H9 (cell line): ENCODE measurements around the gene TSPAN9. TPM values are rescaled to one million over a fixed set of nuclear protein-coding genes. Genes with fewer than 3 reads are reported as not detected.

ENCODE experiments used
- DNase-seq: peaks from one replicate; pipeline ENCODE4 v3.0.0-alpha.2; 2017
- H2AFZ ChIP-seq: one replicate; pipeline ENCODE4 v1.6.1; 2013; ENCODE audit warnings: mild to moderate bottlenecking, low read length, control low read depth, moderate library complexity
- H2AK5ac ChIP-seq: 2 replicates; pipeline ENCODE4 v1.6.1; 2013; ENCODE audit warnings: low read length, control low read depth, mixed read lengths; ENCODE audit not compliant: insufficient read length
- H2BK120ac ChIP-seq: one replicate; pipeline ENCODE4 v1.6.1; 2013; ENCODE audit warnings: low read depth, mild to moderate bottlenecking, low read length, control low read depth, inconsistent platforms; ENCODE audit not compliant: poor library complexity, severe bottlenecking
- H2BK12ac ChIP-seq: 2 replicates; pipeline ENCODE4 v1.6.1; 2013; ENCODE audit warnings: low read length, control low read depth, mixed read lengths, low read depth; ENCODE audit not compliant: insufficient read length
- H2BK15ac ChIP-seq: 2 replicates; pipeline ENCODE4 v1.6.1; 2013; ENCODE audit warnings: low read depth, low read length, control low read depth
- H2BK20ac ChIP-seq: one replicate; pipeline ENCODE4 v1.6.1; 2013; ENCODE audit warnings: low read depth, mild to moderate bottlenecking, low read length, control low read depth, inconsistent platforms; ENCODE audit not compliant: poor library complexity, severe bottlenecking
- H2BK5ac ChIP-seq: 2 replicates; pipeline ENCODE4 v1.6.1; 2013; ENCODE audit warnings: low read length, control low read depth, mixed read lengths; ENCODE audit not compliant: insufficient read length
- H3K14ac ChIP-seq: 2 replicates; pipeline ENCODE4 v1.6.1; 2013; ENCODE audit warnings: low read length, control low read depth; ENCODE audit not compliant: insufficient read depth
- H3K18ac ChIP-seq: 2 replicates; pipeline ENCODE4 v1.6.1; 2013; ENCODE audit warnings: low read depth, mild to moderate bottlenecking, mixed read lengths, low read length, control low read depth; ENCODE audit not compliant: insufficient read length
- H3K23ac ChIP-seq: 2 replicates; pipeline ENCODE4 v1.6.1; 2013; ENCODE audit warnings: low read length, control low read depth, mixed read lengths, low read depth; ENCODE audit not compliant: insufficient read length
- H3K23me2 ChIP-seq: 2 replicates; pipeline ENCODE4 v1.6.1; 2013; ENCODE audit warnings: low read depth, mild to moderate bottlenecking, mixed read lengths, low read length, control low read depth; ENCODE audit not compliant: insufficient read length, poor library complexity, severe bottlenecking
- H3K27ac ChIP-seq: 2 replicates; pipeline ENCODE4 v1.5.1; 2013; ENCODE audit warnings: low read length, control low read depth, mixed read lengths, low read depth; ENCODE audit not compliant: insufficient read length
- H3K27me3 ChIP-seq: 2 replicates; pipeline ENCODE4 v1.6.1; 2013; ENCODE audit warnings: low read length, control low read depth, inconsistent platforms; ENCODE audit not compliant: insufficient read depth
- H3K4ac ChIP-seq: 2 replicates; pipeline ENCODE4 v1.6.1; 2013; ENCODE audit warnings: low read depth, mild to moderate bottlenecking, control low read depth, inconsistent platforms, low read length, moderate library complexity
- H3K4me1 ChIP-seq: 2 replicates; pipeline ENCODE4 v1.6.1; 2013; ENCODE audit warnings: low read length, control low read depth, inconsistent platforms; ENCODE audit not compliant: insufficient read depth
- H3K4me2 ChIP-seq: 2 replicates; pipeline ENCODE4 v1.6.1; 2013; ENCODE audit warnings: low read length, control low read depth, mixed read lengths; ENCODE audit not compliant: insufficient read length, insufficient read depth
- H3K56ac ChIP-seq: 2 replicates; pipeline ENCODE4 v1.6.1; 2013; ENCODE audit warnings: low read depth, mild to moderate bottlenecking, mixed read lengths, low read length, control low read depth; ENCODE audit not compliant: insufficient read length
- H3K79me1 ChIP-seq: 2 replicates; pipeline ENCODE4 v1.6.1; 2013; ENCODE audit warnings: low read depth, mild to moderate bottlenecking, moderate library complexity, low read length, control low read depth, inconsistent platforms; ENCODE audit not compliant: insufficient read depth, poor library complexity, severe bottlenecking
- H3K79me2 ChIP-seq: 2 replicates; pipeline ENCODE4 v1.6.1; 2013; ENCODE audit warnings: low read length, control low read depth, inconsistent platforms; ENCODE audit not compliant: insufficient read depth
- H3K9ac ChIP-seq: 2 replicates; pipeline ENCODE4 v1.6.1; 2013; ENCODE audit warnings: low read length, control low read depth, mixed read lengths; ENCODE audit not compliant: insufficient read length; ENCODE audit errors: extremely low read depth
- H3K9me3 ChIP-seq: one replicate; pipeline ENCODE4 v1.6.1; 2013; ENCODE audit warnings: low read depth, low read length, inconsistent platforms; ENCODE audit not compliant: control insufficient read depth
- H3T11ph ChIP-seq: one replicate; pipeline ENCODE4 v1.6.1; 2013; ENCODE audit warnings: mild to moderate bottlenecking, low read length, control low read depth, inconsistent platforms
- H4K20me1 ChIP-seq: one replicate; pipeline ENCODE4 v1.6.1; 2013; ENCODE audit not compliant: control insufficient read depth, insufficient read length, insufficient read depth
- H4K5ac ChIP-seq: 2 replicates; pipeline ENCODE4 v1.6.1; 2013; ENCODE audit warnings: low read depth, mild to moderate bottlenecking, mixed read lengths, low read length, control low read depth; ENCODE audit not compliant: insufficient read length
- H4K8ac ChIP-seq: replicated peaks from 2 replicates; pipeline ENCODE4 v1.6.1; 2013; ENCODE audit warnings: low read length, control low read depth, mixed read lengths, low read depth; ENCODE audit not compliant: insufficient read length
- H4K91ac ChIP-seq: 2 replicates; pipeline ENCODE4 v1.6.1; 2013; ENCODE audit warnings: low read depth, mild to moderate bottlenecking, moderate library complexity, mixed read lengths, low read length, control low read depth; ENCODE audit not compliant: insufficient read length
- H3K27ac Mint-ChIP-seq, 3 experiments: 2 replicates in 2 of 3; 3 replicates in 1 of 3; pipeline ENCODE4 v1.8.0; 2020 to 2021; ENCODE audit warnings: mixed read lengths in 3 of 3, mild to moderate bottlenecking in 1 of 3, moderate library complexity in 1 of 3
- H3K27me3 Mint-ChIP-seq: 2 replicates; pipeline ENCODE4 v1.8.0; 2021; ENCODE audit warnings: low read depth, mild to moderate bottlenecking, moderate library complexity, mixed read lengths
- H3K36me3 Mint-ChIP-seq, 3 experiments: 2 replicates in 2 of 3; 3 replicates in 1 of 3; pipeline ENCODE4 v1.8.0; 2020 to 2021; ENCODE audit warnings: low read depth in 3 of 3, mixed read lengths in 3 of 3; ENCODE audit not compliant: insufficient read depth in 1 of 3
- H3K4me1 Mint-ChIP-seq, 2 experiments: 2 replicates each; pipeline ENCODE4 v1.8.0; 2020; ENCODE audit warnings: mixed read lengths in 2 of 2
- H3K4me3 Mint-ChIP-seq, 2 experiments: 2 replicates in 1 of 2; 3 replicates in 1 of 2; pipeline ENCODE4 v1.8.0; 2020 to 2021; ENCODE audit warnings: mild to moderate bottlenecking in 2 of 2, mixed read lengths in 2 of 2, moderate library complexity in 1 of 2
- H3K9me3 Mint-ChIP-seq, 2 experiments: 2 replicates in 1 of 2; 3 replicates in 1 of 2; pipeline ENCODE4 v1.8.0; 2020; ENCODE audit warnings: mild to moderate bottlenecking in 2 of 2, mixed read lengths in 2 of 2, moderate library complexity in 1 of 2
- WGBS: extraction: QIAGEN DNeasy Blood & Tissue Kit; methylation state at CpG from one replicate; pipeline ENCODE4 v1.1.7; 2013; ENCODE audit warnings: missing lambda C conversion rate, low lambda C conversion rate, mixed read lengths; ENCODE audit not compliant: insufficient read length; ENCODE audit errors: extremely low coverage; 5-methylcytosine and 5-hydroxymethylcytosine counted together
- total RNA-seq: library from RNA; stranded (reverse); gene quantifications from 2 replicates; pipeline ENCODE4 v1.2.1, GENCODE V29; 2021
- TF ChIP-seq, protein P1 (sequence below): fragments of 200-600 bp; sonication (generic); conservative IDR thresholded peaks from 3 replicates; pipeline ENCODE4 v1.8.0; 2021; ENCODE audit warnings: antibody characterized with exemption, mild to moderate bottlenecking

Gene TSPAN9
- total RNA-seq, 1 experiment from 2014 or later, result 19.0 TPM

DNA sequence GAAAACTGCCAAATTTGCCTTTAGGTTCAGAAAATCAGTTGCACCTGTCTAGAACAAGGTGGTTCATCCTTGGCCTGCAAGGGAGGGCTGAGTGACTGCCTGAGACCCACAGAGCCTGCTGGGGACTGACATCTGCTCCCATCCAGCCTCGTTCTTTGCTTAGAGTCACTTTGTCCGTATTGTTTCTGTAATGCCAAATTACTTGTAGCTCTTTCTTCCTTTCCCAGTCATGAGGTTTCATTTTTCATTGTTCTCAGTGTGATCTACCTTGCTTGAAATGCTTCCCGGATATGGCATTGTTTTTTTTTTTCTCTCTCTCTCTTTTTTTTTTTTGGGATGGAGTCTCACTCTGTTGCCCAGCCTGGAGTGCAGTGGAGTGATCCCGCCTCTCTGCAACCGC is 21.3 kb downstream of the TSPAN9 start:
- DNase-seq, result no peak
- Histone ChIP-seq H2AFZ (no peak overlapping the region), H2BK5ac (no peak overlapping the region), H3K9me3 (no peaks in the 10 kb centered on the region), H4K20me1 (no peaks in the 10 kb centered on the region), H4K91ac (no peak overlapping the region), H2BK120ac (no peak overlapping the region), H3K27ac (no peak overlapping the region), H2BK15ac (no peak overlapping the region), H2BK20ac (no peak overlapping the region), H3K9ac (no peak overlapping the region), H2BK12ac (no peak overlapping the region), H3K23ac (no peak overlapping the region), H4K5ac (no peak overlapping the region), H3K4me1 (no peaks in the 10 kb centered on the region), H3K56ac (no peak overlapping the region), H3K18ac (no peak overlapping the region), H3K79me1 (no peaks in the 10 kb centered on the region), H3T11ph (no peak overlapping the region), H4K8ac (no peak overlapping the region), H3K4ac (no peak overlapping the region), H3K14ac (no peak overlapping the region), H3K4me2 (no peak overlapping the region), H3K27me3 (no peaks in the 10 kb centered on the region), H3K79me2 (no peaks in the 10 kb centered on the region), H3K23me2 (no peaks in the 10 kb centered on the region), H2AK5ac (no peak overlapping the region)
- Mint-ChIP-seq H3K36me3 (peaks cover 7 to 13% (median 8%) of the 10 kb centered on the region in 3 experiments), H3K27ac (no peak overlapping the region), H3K9me3 (peaks cover 8 to 11% of the 10 kb centered on the region in 2 experiments), H3K4me1 (peaks cover 15 to 20% of the 10 kb centered on the region in 2 experiments), H3K27me3 (no peaks in the 10 kb centered on the region; the same call in 1 of the 2 replicates), H3K4me3 (no peak overlapping the region)
- no CpG with 5 or more reads among the region's 5 CpGs for WGBS
- TF ChIP-seq, protein P1, sequence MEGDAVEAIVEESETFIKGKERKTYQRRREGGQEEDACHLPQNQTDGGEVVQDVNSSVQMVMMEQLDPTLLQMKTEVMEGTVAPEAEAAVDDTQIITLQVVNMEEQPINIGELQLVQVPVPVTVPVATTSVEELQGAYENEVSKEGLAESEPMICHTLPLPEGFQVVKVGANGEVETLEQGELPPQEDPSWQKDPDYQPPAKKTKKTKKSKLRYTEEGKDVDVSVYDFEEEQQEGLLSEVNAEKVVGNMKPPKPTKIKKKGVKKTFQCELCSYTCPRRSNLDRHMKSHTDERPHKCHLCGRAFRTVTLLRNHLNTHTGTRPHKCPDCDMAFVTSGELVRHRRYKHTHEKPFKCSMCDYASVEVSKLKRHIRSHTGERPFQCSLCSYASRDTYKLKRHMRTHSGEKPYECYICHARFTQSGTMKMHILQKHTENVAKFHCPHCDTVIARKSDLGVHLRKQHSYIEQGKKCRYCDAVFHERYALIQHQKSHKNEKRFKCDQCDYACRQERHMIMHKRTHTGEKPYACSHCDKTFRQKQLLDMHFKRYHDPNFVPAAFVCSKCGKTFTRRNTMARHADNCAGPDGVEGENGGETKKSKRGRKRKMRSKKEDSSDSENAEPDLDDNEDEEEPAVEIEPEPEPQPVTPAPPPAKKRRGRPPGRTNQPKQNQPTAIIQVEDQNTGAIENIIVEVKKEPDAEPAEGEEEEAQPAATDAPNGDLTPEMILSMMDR, result no peak
